T-helper 2 cell (primary cell): ENCODE results near the gene SLC9A5.

Source experiments
- DNase-seq, 5 experiments: peaks; one replicate each; pipeline versions ENCODE4 v3.0.0 to v3.0.0-alpha.2; 2012 to 2022

SLC9A5 gene

DNA sequence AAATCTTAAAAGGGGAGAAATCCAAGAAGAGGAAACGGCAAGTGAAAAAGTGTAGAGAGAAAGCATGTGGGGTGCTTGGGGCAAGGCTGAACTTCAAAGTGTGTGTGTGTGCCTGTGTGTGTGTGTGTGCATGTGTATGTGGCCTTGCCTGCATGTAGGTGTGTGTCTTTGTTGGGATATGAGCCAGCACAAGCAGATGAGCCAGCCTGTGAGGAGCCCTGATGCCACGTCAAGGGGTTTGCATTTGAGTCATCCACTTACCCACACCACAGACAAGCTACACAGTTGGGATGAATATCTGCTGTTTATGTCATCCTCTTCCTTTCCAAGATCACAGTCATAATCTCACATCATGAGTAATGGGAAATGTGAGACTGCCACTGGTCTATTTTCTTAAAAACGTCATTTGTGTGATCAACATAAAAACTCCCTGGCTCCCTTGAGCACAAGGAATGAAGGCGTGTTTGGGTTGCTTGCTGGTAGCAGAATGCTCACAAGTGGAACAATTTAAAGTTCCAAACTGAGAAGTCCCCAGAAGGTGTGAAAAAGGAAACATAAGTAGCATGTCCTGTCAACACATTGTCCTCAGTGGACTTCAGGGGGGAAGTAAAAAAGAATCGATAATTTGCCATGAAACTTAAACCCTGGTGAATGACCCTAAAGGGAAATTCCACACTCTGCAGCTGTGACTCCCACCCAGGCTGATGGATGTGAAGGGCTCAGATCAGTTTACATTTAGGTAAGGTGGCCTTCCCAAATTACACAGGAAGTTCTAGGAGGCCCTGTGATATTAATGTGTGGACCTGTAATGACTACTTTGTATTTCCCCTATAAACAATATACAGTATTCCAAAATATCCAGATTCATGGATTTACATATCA lies 63.1 kb downstream of the SLC9A5 start:
- DNase-seq = peak in 2 of 5 experiments; percentile 82 to 99

DNA sequence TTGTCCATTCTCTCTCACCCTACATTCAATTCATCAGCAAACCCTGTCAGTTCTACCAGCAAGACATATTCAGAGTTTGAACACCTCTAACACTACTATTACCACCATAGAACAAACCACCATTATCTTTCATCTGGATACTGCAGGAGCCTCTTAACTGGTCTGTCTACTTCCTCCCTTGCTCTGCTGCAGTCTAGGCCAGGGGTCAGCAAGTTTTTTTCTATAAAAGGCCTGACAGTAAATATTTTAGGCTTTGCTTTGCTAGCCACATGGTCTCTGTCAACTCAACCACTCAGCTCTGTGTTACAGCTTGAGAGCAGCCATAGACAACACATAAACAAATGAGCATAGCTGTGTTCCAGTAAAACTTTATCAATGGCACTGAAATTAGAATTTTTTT lies 63.9 kb downstream of the SLC9A5 start:
- DNase-seq = peak in 1 of 5 experiments; percentile 26

DNA sequence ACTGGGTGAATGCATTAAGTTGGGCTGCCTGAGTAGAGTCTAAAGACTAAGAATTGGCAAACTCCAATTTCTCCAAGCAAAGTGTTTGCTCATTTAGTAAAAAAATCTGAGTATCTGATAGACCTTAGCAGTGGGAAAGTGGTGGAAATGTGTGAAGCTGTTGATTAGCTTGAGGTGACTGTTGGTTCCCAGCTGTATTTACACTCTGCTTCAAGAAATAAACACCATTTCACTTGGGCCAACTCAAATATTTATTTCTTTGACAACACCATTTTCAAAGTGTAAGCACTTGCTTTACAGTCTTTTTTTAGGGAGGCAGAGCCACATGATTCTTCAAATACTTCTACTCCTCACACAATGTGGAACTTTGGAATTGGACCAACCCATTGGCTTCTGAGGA lies 69.1 kb downstream of the SLC9A5 start:
- no peak for DNase-seq
